Measurements from ENCODE around the gene SLPI.

DNA sequence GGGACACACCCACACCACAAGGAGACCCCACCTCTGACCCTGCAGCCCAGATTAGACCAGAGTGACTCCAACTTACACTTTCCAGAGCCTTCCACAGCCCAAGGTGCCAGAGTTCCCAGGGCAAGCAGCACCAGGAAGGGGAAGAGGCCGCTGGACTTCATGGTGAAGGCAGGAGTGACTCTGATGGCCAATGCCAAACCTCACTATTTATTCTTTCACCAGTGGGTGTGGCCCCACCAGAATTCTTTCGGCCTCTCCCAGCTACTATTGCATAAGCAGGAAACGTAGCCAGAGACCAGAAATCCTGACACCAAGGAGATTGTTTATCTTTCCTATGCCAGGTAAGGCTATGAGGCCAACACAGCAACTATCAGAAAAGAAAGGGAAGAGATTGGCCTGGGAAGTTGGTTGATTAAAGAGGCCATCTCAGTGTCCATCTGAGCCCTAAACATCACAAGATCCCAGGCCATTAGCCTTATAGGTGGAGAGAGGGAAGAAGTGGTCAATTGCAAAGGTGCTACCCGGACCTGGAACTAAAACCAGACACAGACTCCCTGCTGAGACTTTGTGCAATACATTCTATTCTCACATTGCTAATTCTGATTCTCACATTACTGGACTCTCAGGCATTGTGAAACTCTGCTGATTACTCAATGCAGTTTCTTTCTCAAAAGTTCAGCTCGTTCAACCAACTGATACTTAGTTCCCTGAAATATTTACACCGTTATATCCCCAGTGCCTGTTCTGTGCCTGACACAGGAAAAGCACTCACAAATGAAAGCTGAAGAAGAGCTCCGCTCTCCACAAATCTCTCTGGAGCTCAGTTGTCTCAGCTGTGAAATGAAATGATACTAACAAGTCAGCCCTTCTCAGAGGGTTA lies at the start of gene SLPI:
- no peak for TF ChIP-seq CTCF (IDR thresholded peaks at IDR 0.05; ENCODE audit: extremely low read depth in 1 of 2, insufficient read depth in 1 of 2, low read depth in 1 of 2, low read length in 2 of 2)
- no peak for TF ChIP-seq MAX (IDR thresholded peaks at IDR 0.05; ENCODE audit: insufficient read depth, insufficient read length)
- TF ChIP-seq EZH2 (IDR thresholded peaks at IDR 0.05; ENCODE audit: borderline replicate concordance, low read depth, low read length, severe bottlenecking), result no peak
- no peak for TF ChIP-seq POLR2A (IDR thresholded peaks at IDR 0.05; ENCODE audit: low read depth, low read length)
- no peak for TF ChIP-seq POLR2AphosphoS5 (IDR thresholded peaks at IDR 0.05; ENCODE audit: insufficient read depth, low read depth, low read length)
- TF ChIP-seq MYC (IDR thresholded peaks at IDR 0.05; ENCODE audit: low read depth, low read length), result no peak
- TF ChIP-seq FOS (IDR thresholded peaks at IDR 0.05; ENCODE audit: borderline replicate concordance, insufficient read depth, low read length), result no peak
- TF ChIP-seq GATA2 (IDR thresholded peaks at IDR 0.05; ENCODE audit: insufficient read depth, insufficient read length, low read depth, low read length), result no peak
- TF ChIP-seq JUN (IDR thresholded peaks at IDR 0.05; ENCODE audit: borderline replicate concordance, insufficient read depth, insufficient read length, low read depth), result no peak

Measured in endothelial cell of umbilical vein (primary cell).